SHP77 (cell line): Measurements from ENCODE around the gene IGLL5.

ENCODE experiments used
- DNase-seq, 2 experiments: peaks; one replicate each; lab custom pipeline; 2025; lab: John Stamatoyannopoulos, UW

Gene IGLL5

GRCh38 chr22:22887621-22888503, at the start of gene IGLL5:
Gene IGLL5 (plus strand): TSS chr22:22887816. CDS start chr22:22888054, 238 bp downstream.
- no peak for DNase-seq

DNA sequence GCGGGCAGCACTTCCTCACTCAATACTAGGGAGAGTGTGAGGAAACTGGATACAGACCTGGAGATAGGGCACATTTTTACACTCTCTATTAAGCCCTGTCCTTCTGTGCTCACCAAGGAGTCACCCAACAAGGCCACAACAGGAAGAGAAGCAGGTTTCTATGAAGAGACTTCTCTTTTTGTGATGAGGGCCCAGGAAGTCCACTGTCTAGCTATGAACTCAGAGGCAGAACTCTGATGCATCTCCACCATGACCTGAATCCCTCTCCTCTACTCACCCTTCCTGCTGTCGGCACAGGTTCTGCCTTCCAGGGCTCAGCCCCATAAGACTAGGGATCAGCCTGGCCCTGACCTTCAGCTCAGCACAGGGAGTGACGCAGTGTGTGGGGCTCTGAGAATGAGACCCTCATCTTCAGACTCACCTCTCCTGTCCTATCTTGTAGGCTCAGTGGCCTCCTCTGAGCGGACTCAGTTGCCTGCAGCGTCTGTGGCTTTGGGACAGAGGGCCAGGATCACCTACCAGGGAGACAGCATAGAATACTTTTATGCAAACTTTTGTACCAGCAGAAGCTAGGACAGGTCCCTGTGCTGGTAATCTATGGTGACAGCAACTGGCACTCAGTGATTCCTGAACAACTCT, 49.3 kb upstream of the IGLL5 start:
- no peak for DNase-seq

- DNase-seq: no peak
Measured at GRCh38 chr22:22839570-22840314, 47.9 kb upstream of the IGLL5 start.

- no peak for DNase-seq
Measured at GRCh38 chr22:22840780-22841179, 46.8 kb upstream of the IGLL5 start.

DNA sequence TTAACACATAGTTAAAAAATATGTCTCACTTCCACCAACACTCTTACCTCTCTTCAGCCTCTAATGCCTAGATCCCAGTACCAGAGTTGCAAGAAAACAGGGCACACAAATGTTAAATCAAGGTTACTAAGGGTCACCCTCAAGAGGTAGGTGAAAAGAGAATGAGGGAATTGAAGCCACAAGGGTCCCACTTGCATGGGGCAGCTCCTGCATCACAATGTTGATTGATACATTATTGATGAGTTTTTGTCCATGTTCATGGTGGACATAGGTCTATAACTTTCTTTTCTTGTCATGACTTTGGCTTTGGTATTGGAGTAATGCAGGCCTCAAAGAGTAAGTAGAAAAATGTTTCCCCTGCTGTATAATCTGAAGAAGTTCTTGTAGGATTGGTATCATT, 46.0 kb upstream of the IGLL5 start:
- no peak for DNase-seq

GRCh38 chr22:22842085-22842484, 45.5 kb upstream of the IGLL5 start:
- no peak for DNase-seq

DNA sequence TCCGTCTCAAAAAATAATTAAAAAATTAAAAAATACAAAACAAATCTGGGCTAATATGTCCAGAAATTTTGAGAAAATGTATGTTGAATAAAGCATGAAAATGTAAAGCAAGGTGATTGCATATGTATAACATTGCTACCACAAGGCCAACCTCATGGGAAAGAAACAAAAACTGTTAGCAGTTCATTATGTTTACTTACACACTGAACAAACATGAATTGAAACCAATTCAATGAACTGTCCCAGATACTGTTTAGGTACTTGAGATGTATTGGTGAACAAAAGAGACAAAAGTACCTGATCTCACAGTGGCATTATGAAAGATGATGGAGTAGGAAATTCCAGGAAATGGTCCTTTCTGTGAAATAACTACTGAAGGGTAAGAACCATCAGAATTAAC, 43.8 kb upstream of the IGLL5 start:
- DNase-seq: no peak

GRCh38 chr22:22847241-22847640, 40.4 kb upstream of the IGLL5 start:
- DNase-seq: no peak

DNA sequence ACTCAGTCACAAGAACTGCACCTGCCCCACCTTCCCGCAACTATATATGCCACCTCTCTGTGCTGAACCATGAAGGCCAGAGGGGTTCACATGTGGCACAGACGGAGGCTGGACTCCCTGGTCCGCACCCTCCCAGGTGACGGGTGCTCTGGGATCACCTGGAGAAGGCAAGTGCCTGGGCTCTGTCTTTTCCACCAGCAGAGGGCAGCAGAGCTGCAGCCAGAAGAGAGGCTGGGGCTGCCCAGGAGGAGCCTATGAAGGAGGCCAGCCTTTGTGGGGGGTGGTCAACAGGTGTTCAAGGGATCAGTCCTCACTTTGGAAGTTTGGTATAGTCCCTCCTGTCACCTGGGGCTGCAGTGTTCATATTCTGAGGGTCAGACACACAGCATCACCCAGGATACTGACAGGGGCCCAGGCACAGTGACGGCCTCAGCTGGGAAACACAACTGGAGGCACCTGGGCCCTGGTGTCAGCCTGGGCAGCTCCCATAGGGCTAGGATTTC, 39.2 kb upstream of the IGLL5 start:
- DNase-seq: peak in 1 of 2 experiments; percentile 43

GRCh38 chr22:22849640-22850610, 37.7 kb upstream of the IGLL5 start:
- DNase-seq: no peak

DNA sequence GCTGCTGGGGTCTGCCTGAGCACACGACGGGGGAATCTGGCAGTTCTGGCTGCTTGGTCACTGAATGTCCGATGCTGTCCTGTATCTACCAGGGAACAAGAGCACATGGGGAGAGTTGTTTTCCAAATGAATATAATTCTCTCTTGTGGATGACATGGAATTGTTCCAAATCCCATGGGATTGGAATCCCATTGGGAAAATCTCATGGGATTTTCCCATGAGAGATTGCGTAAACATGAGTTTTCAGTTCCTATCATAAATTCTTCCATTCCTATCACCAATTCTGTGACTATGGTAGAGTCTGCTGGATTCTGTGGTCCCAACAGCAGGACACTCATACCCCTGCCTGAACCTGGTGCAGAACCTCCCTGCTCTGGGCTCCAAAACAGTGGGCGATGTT, 35.6 kb upstream of the IGLL5 start:
- no peak for DNase-seq

- DNase-seq: no peak
Measured at GRCh38 chr22:22853713-22854112, 33.9 kb upstream of the IGLL5 start.

GRCh38 chr22:22854466-22854865, 33.1 kb upstream of the IGLL5 start:
- no peak for DNase-seq

DNA sequence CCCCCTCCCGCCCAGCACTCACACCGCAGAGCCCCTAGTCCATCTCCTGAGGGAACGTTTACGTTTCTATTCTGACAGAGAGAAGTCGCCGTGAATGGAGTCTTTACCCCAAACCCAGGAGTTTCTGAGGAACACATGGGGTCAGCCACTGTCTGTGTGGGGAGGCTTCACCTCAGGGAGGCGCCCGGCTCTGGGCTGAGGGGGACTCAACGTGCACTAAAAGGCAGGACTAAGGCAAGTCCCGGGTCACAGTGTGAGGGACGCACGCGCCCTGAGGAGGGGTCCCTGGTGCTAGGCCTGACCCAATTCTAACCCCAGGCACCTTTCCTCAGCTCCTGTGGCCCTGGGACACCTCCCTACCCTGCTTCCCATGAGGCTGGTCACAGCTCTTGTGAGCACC, 32.5 kb upstream of the IGLL5 start:
- DNase-seq: no peak

GRCh38 chr22:22855617-22856308, 31.9 kb upstream of the IGLL5 start:
- DNase-seq: no peak

- no peak for DNase-seq
Measured at GRCh38 chr22:22856364-22856763, 31.3 kb upstream of the IGLL5 start.

DNA sequence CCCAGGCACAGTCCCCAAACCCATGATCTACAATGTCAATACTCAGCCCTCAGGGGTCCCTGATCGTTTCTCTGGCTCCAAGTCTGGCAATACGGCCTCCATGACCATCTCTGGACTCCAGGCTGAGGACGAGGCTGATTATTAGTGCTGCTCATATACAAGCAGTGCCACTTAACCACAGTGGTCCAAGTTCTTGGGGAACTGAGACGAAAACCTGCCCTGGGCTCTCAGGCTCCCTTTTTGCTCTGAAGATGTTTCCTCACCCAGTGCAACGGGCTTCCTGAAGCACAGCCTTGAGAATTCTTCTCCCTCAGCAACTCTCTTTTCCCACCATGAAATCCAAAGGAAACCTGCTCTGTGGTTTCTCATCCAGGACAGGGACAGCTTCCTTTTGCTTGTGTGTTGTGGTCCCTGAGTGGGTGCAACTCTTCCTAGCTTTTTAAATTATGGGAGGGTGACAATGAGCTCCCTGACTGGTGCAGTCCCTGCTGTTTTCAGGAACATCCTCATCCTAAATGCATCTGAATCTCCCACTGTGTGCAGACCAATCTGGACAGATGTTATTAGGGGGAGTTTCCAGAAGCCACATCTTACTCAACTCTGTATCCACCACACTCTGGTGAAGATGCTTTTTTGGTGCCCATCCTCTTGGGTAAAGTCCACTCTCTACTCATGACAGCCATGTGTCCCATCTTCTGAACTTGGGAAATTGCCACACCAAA, 30.6 kb upstream of the IGLL5 start:
- no peak for DNase-seq

GRCh38 chr22:22857607-22858558, 29.7 kb upstream of the IGLL5 start:
- DNase-seq: no peak

DNA sequence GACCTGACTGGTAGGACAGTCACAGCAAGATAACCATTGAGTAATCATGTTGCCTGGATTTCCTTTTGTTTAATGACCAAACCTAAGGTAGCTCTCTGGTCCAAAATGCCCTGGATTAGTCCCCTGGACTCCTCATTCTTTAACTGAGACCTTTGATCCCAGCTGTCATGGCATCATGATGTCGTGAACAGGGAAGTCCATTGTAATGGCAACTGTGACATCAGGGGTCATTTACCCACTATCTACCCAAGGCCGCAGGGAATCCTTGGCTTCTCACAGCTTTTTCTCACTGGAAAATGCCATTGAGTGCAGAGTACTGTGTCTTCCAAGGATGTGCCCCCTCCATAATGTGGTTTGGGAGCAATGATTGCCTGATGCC, 29.1 kb upstream of the IGLL5 start:
- DNase-seq: no peak
